Stimulated activated naive CD8-positive, alpha-beta T cell treated with anti-CD3 and anti-CD28 coated beads, Interleukin-15, Interleukin-2, amounts not matched to agents 100 ng/mL and 50 ng/mL, for 24 hours (primary cell): ENCODE measurements around the gene PTH2R.
"Not testable (repeated sequence)": the region's sequence is repeated elsewhere in the genome, so short reads cannot be mapped to it uniquely, and the experiment has no call there.

Experiments used
- H3K27ac Mint-ChIP-seq: one replicate; pipeline ENCODE4 v1.8.0; 2021; ENCODE audit warnings: mild to moderate bottlenecking, mixed read lengths
- H3K27me3 Mint-ChIP-seq: one replicate; pipeline ENCODE4 v1.8.0; 2021; ENCODE audit warnings: mixed read lengths
- H3K36me3 Mint-ChIP-seq: one replicate; pipeline ENCODE4 v1.8.0; 2021; ENCODE audit warnings: low read depth, mixed read lengths
- H3K4me1 Mint-ChIP-seq: one replicate; pipeline ENCODE4 v1.8.0; 2021; ENCODE audit warnings: low read depth, mixed read lengths
- H3K4me3 Mint-ChIP-seq: one replicate; pipeline ENCODE4 v1.8.0; 2021; ENCODE audit warnings: mild to moderate bottlenecking, mixed read lengths
- H3K9me3 Mint-ChIP-seq: one replicate; pipeline ENCODE4 v1.8.0; 2021; ENCODE audit warnings: mixed read lengths

Gene PTH2R

GRCh38 chr2:208489687-208490086 lies 83.1 kb downstream of the PTH2R start:
- H3K27ac Mint-ChIP-seq = no peak overlapping the region
- H3K4me1 Mint-ChIP-seq = no peaks in the 10 kb centered on the region
- H3K4me3 Mint-ChIP-seq = no peak overlapping the region
- no peaks in the 10 kb centered on the region for H3K27me3 Mint-ChIP-seq
- no peaks in the 10 kb centered on the region for H3K9me3 Mint-ChIP-seq
- no peaks in the 10 kb centered on the region for H3K36me3 Mint-ChIP-seq

- Mint-ChIP-seq H3K27ac (no peak overlapping the region), H3K27me3 (no peaks in the 10 kb centered on the region), H3K4me3 (no peak overlapping the region), H3K9me3 (no peaks in the 10 kb centered on the region), H3K4me1 (no peaks in the 10 kb centered on the region), H3K36me3 (no peaks in the 10 kb centered on the region)
Measured at GRCh38 chr2:208490492-208490891, 83.9 kb downstream of the PTH2R start.

GRCh38 chr2:208491641-208492040 lies 85.0 kb downstream of the PTH2R start:
- H3K4me3 Mint-ChIP-seq = no peak overlapping the region
- no peaks in the 10 kb centered on the region for H3K27me3 Mint-ChIP-seq
- no peaks in the 10 kb centered on the region for H3K36me3 Mint-ChIP-seq
- H3K9me3 Mint-ChIP-seq = no peaks in the 10 kb centered on the region
- H3K4me1 Mint-ChIP-seq = no peaks in the 10 kb centered on the region
- no peak overlapping the region for H3K27ac Mint-ChIP-seq

GRCh38 chr2:208492069-208492468 lies 85.5 kb downstream of the PTH2R start:
- Mint-ChIP-seq H3K4me3 (no peak overlapping the region), H3K27ac (no peak overlapping the region), H3K36me3 (no peaks in the 10 kb centered on the region), H3K9me3 (no peaks in the 10 kb centered on the region), H3K4me1 (no peaks in the 10 kb centered on the region), H3K27me3 (no peaks in the 10 kb centered on the region)

GRCh38 chr2:208493186-208493585 lies 86.6 kb downstream of the PTH2R start:
- Mint-ChIP-seq H3K9me3 (no peaks in the 10 kb centered on the region), H3K4me1 (no peaks in the 10 kb centered on the region), H3K36me3 (no peaks in the 10 kb centered on the region), H3K27ac (no peak overlapping the region), H3K4me3 (no peak overlapping the region), H3K27me3 (no peaks in the 10 kb centered on the region)

GRCh38 chr2:208496129-208496528 lies 89.5 kb downstream of the PTH2R start:
- Mint-ChIP-seq H3K9me3 (no peaks in the 10 kb centered on the region), H3K4me3 (no peak overlapping the region), H3K36me3 (no peaks in the 10 kb centered on the region), H3K4me1 (no peaks in the 10 kb centered on the region), H3K27ac (no peak overlapping the region), H3K27me3 (no peaks in the 10 kb centered on the region)

GRCh38 chr2:208501206-208501605 lies 94.6 kb downstream of the PTH2R start:
- Mint-ChIP-seq H3K27ac (no peak overlapping the region), H3K4me3 (no peak overlapping the region), H3K4me1 (no peaks in the 10 kb centered on the region), H3K9me3 (no peaks in the 10 kb centered on the region), H3K27me3 (no peaks in the 10 kb centered on the region), H3K36me3 (no peaks in the 10 kb centered on the region)

GRCh38 chr2:208502288-208502687 lies 95.7 kb downstream of the PTH2R start:
- Mint-ChIP-seq H3K4me3 (no peak overlapping the region), H3K36me3 (no peaks in the 10 kb centered on the region), H3K27me3 (no peaks in the 10 kb centered on the region), H3K4me1 (no peaks in the 10 kb centered on the region), H3K9me3 (peaks cover 3% of the 10 kb centered on the region), H3K27ac (no peak overlapping the region)

- not testable (repeated sequence) for H3K27me3 Mint-ChIP-seq, H3K4me1 Mint-ChIP-seq, H3K4me3 Mint-ChIP-seq, H3K9me3 Mint-ChIP-seq, H3K36me3 Mint-ChIP-seq, H3K27ac Mint-ChIP-seq
Measured at GRCh38 chr2:208505365-208505764, 98.8 kb downstream of the PTH2R start.

GRCh38 chr2:208509586-208509985 lies 103.0 kb downstream of the PTH2R start:
- H3K27ac Mint-ChIP-seq = no peak overlapping the region
- H3K4me3 Mint-ChIP-seq = no peak overlapping the region
- H3K9me3 Mint-ChIP-seq = peaks cover 3% of the 10 kb centered on the region
- no peaks in the 10 kb centered on the region for H3K4me1 Mint-ChIP-seq
- no peaks in the 10 kb centered on the region for H3K36me3 Mint-ChIP-seq
- H3K27me3 Mint-ChIP-seq = peaks cover 5% of the 10 kb centered on the region

GRCh38 chr2:208511016-208511415 lies 104.4 kb downstream of the PTH2R start:
- H3K4me1 Mint-ChIP-seq = no peaks in the 10 kb centered on the region
- peaks cover 11% of the 10 kb centered on the region for H3K9me3 Mint-ChIP-seq
- H3K4me3 Mint-ChIP-seq = no peak overlapping the region
- H3K27ac Mint-ChIP-seq = no peak overlapping the region
- peaks cover 5% of the 10 kb centered on the region for H3K27me3 Mint-ChIP-seq
- no peaks in the 10 kb centered on the region for H3K36me3 Mint-ChIP-seq

- Mint-ChIP-seq H3K27ac (no peak overlapping the region), H3K27me3 (peaks cover 5% of the 10 kb centered on the region), H3K36me3 (no peaks in the 10 kb centered on the region), H3K4me1 (no peaks in the 10 kb centered on the region), H3K9me3 (peaks cover 9% of the 10 kb centered on the region), H3K4me3 (no peak overlapping the region)
Measured at GRCh38 chr2:208511573-208511972, 105.0 kb downstream of the PTH2R start.

GRCh38 chr2:208515099-208515498 lies 108.5 kb downstream of the PTH2R start:
- Mint-ChIP-seq H3K27me3 (no peaks in the 10 kb centered on the region), H3K36me3 (no peaks in the 10 kb centered on the region), H3K4me3 (no peak overlapping the region), H3K27ac (no peak overlapping the region), H3K9me3 (peaks cover 11% of the 10 kb centered on the region), H3K4me1 (no peaks in the 10 kb centered on the region)

- not testable (repeated sequence) for H3K27me3 Mint-ChIP-seq, H3K4me1 Mint-ChIP-seq, H3K27ac Mint-ChIP-seq, H3K4me3 Mint-ChIP-seq, H3K36me3 Mint-ChIP-seq
- peaks cover 15% of the 10 kb centered on the region for H3K9me3 Mint-ChIP-seq
Measured at GRCh38 chr2:208523069-208523468, 116.5 kb downstream of the PTH2R start.

GRCh38 chr2:208525165-208525564 lies 118.6 kb downstream of the PTH2R start:
- H3K4me1 Mint-ChIP-seq, H3K27me3 Mint-ChIP-seq, H3K4me3 Mint-ChIP-seq, H3K27ac Mint-ChIP-seq, H3K36me3 Mint-ChIP-seq: not testable (repeated sequence)
- peaks cover 11% of the 10 kb centered on the region for H3K9me3 Mint-ChIP-seq

- no peaks in the 10 kb centered on the region for H3K27me3 Mint-ChIP-seq
- H3K4me3 Mint-ChIP-seq = no peak overlapping the region
- H3K9me3 Mint-ChIP-seq = no peaks in the 10 kb centered on the region
- no peaks in the 10 kb centered on the region for H3K4me1 Mint-ChIP-seq
- no peaks in the 10 kb centered on the region for H3K36me3 Mint-ChIP-seq
- no peak overlapping the region for H3K27ac Mint-ChIP-seq
Measured at GRCh38 chr2:208529796-208530195, 123.2 kb downstream of the PTH2R start.

GRCh38 chr2:208531361-208531760 lies 124.8 kb downstream of the PTH2R start:
- H3K4me1 Mint-ChIP-seq = no peaks in the 10 kb centered on the region
- no peaks in the 10 kb centered on the region for H3K27me3 Mint-ChIP-seq
- H3K36me3 Mint-ChIP-seq = no peaks in the 10 kb centered on the region
- H3K9me3 Mint-ChIP-seq = peaks cover 5% of the 10 kb centered on the region
- H3K27ac Mint-ChIP-seq = no peak overlapping the region
- no peak overlapping the region for H3K4me3 Mint-ChIP-seq
